Testis (tissue), 3 donors: ENCODE measurements around the gene SLC37A1. TPM values are rescaled to one million over a fixed set of nuclear protein-coding genes. Genes with fewer than 3 reads are reported as not detected.

ENCODE experiments used
- DNase-seq: peaks from one replicate; pipeline ENCODE4 v3.0.0-alpha.2; 2019
- H3K27ac ChIP-seq, 2 donors: fragments of 200-600 bp; sonication (generic); one replicate each; pipeline ENCODE4 v1.5.1; 2019
- H3K27me3 ChIP-seq: fragments of 200-600 bp; sonication (generic); one replicate; pipeline ENCODE4 v1.5.1; 2019
- H3K36me3 ChIP-seq: fragments of 200-600 bp; sonication (generic); one replicate; pipeline ENCODE4 v1.5.1; 2017; ENCODE audit warnings: low read depth; ENCODE audit errors: missing control alignments
- H3K4me1 ChIP-seq: fragments of 200-600 bp; sonication (generic); one replicate; pipeline ENCODE4 v1.5.1; 2019
- H3K4me3 ChIP-seq, 2 donors: fragments of 200-600 bp; sonication (generic); one replicate each; pipeline ENCODE4 v1.5.1; 2017 to 2019
- H3K9me3 ChIP-seq: fragments of 200-600 bp; sonication (generic); one replicate; pipeline ENCODE4 v1.5.1; 2017
- CTCF ChIP-seq, 3 experiments: fragments of 450-650 bp in 2 of 3; fragments of 200-600 bp in 1 of 3; sonication (generic) in 1 of 3; IDR thresholded peaks; one replicate each; pipeline ENCODE4 v1.5.1; 2016 to 2019; ENCODE audit warnings: antibody characterized with exemption in 3 of 3, mild to moderate bottlenecking in 2 of 3, moderate library complexity in 1 of 3
- POLR2A ChIP-seq: fragments of 450-650 bp; IDR thresholded peaks from one replicate; pipeline ENCODE4 v1.6.1; 2017; ENCODE audit warnings: antibody characterized with exemption, mild to moderate bottlenecking, moderate library complexity
- WGBS, 2 donors: methylation state at CpG; one replicate each; pipeline ENCODE4 v1.1.5; 2018; 5-methylcytosine and 5-hydroxymethylcytosine counted together
- intact Hi-C: fragments of 100-400 bp; cut with DNase I; formaldehyde crosslinking; loops from one replicate; pipeline ENCODE4 v1.15.1; 2023; ENCODE audit warnings: low total_unique reads
- polyA plus RNA-seq: library from polyadenylated mRNA; stranded (reverse); fragments of 350-450 nt; fragmentation: Illumina TruSeq; extraction: RNeasy Lipid Tissue Mini Kit (QIAGEN cat#74804); gene quantifications from one replicate; pipeline ENCODE4 v1.2.3, GENCODE V29; 2014; ENCODE audit warnings: low read depth, low replicate concordance; ENCODE audit not compliant: insufficient read depth
- total RNA-seq, 2 donors: library from RNA; depleted of rRNA; stranded (reverse); fragments of >200 nt; gene quantifications; one replicate each; pipeline ENCODE4 v1.2.3, GENCODE V29; 2016

Gene SLC37A1
- total and polyA plus RNA-seq, 3 donors from 2014 or later: 22.6 to 48.3 (median 24.3) TPM

- no peak overlapping the region for H3K27ac ChIP-seq
- H3K4me3 ChIP-seq: no peak overlapping the region
- H3K4me1 ChIP-seq: no peaks in the 10 kb centered on the region
- no peak for TF ChIP-seq POLR2A
- TF ChIP-seq CTCF (IDR thresholded peaks at IDR 0.05): no peak
- H3K27me3 ChIP-seq: no peaks in the 10 kb centered on the region
- no peaks in the 10 kb centered on the region for H3K9me3 ChIP-seq
- intact Hi-C loops: no loop called here
- H3K36me3 ChIP-seq: no peaks in the 10 kb centered on the region
- peak; percentile 33 for DNase-seq
- WGBS, 2 donors: 80 to 92% methylated on average over 9 to 18 of the region's 18 CpGs
These were observed 19.0 kb downstream of the SLC37A1 start for GRCh38 chr21:42532466-42533181.

GRCh38 chr21:42533306-42533962, 19.8 kb downstream of the SLC37A1 start:
- intact Hi-C loops: no loop called here

GRCh38 chr21:42533963-42534355, 20.3 kb downstream of the SLC37A1 start:
- Histone ChIP-seq H3K27ac (no peak overlapping the region), H3K9me3 (no peaks in the 10 kb centered on the region), H3K4me1 (no peaks in the 10 kb centered on the region), H3K4me3 (no peak overlapping the region), H3K27me3 (no peaks in the 10 kb centered on the region), H3K36me3 (no peaks in the 10 kb centered on the region)
- no peak for DNase-seq
- no peak for TF ChIP-seq POLR2A
- no peak for TF ChIP-seq CTCF (IDR thresholded peaks at IDR 0.05)
- intact Hi-C loops: no loop called here
- WGBS, 2 donors: 95 to 96% methylated on average over 4 of the region's 4 CpGs

More at GRCh38 chr21:42533306-42533962, 19.8 kb downstream of the SLC37A1 start:
- WGBS, 2 donors: 84 to 88% methylated on average over 10 to 13 of the region's 13 CpGs
- Histone ChIP-seq H3K27me3 (no peaks in the 10 kb centered on the region), H3K4me3 (no peak overlapping the region), H3K4me1 (no peaks in the 10 kb centered on the region), H3K9me3 (no peaks in the 10 kb centered on the region), H3K36me3 (no peaks in the 10 kb centered on the region), H3K27ac (no peak overlapping the region)
- no peak for TF ChIP-seq CTCF (IDR thresholded peaks at IDR 0.05)
- TF ChIP-seq POLR2A: no peak
- no peak for DNase-seq

GRCh38 chr21:42534421-42535378, 21.0 kb downstream of the SLC37A1 start:
- Histone ChIP-seq H3K27me3 (no peaks in the 10 kb centered on the region), H3K4me3 (no peak overlapping the region), H3K36me3 (no peaks in the 10 kb centered on the region), H3K27ac (no peak overlapping the region), H3K4me1 (no peaks in the 10 kb centered on the region), H3K9me3 (no peaks in the 10 kb centered on the region)
- WGBS, 2 donors: 85 to 87% methylated on average over 25 to 28 of the region's 28 CpGs
- no peak for DNase-seq
- no peak for TF ChIP-seq CTCF (IDR thresholded peaks at IDR 0.05)
- no peak for TF ChIP-seq POLR2A
- intact Hi-C loops: no loop called here
